ENCODE measurements around the gene TAS2R38.
"Not testable (repeated sequence)": the region's sequence is repeated elsewhere in the genome, so short reads cannot be mapped to it uniquely, and the experiment has no call there.

Gene TAS2R38

GRCh38 chr7:141973673-141974072 is at the start of gene TAS2R38:
Gene TAS2R38 (minus strand): TSS chr7:141973773. CDS start chr7:141973689, 84 bp downstream.
- FAIRE-seq, result no peak

- no peak for FAIRE-seq
Observed at GRCh38 chr7:142018154-142018553, 44.6 kb upstream of the TAS2R38 start.

GRCh38 chr7:142017451-142017850 is 43.9 kb upstream of the TAS2R38 start:
- no peak for FAIRE-seq

GRCh38 chr7:142012825-142013511 is 39.4 kb upstream of the TAS2R38 start:
- no peak for FAIRE-seq

GRCh38 chr7:142010952-142011548 is 37.5 kb upstream of the TAS2R38 start:
- no peak for FAIRE-seq

- no peak for FAIRE-seq
Observed at GRCh38 chr7:142009187-142009586, 35.6 kb upstream of the TAS2R38 start.

- no peak for FAIRE-seq
Observed at GRCh38 chr7:142006577-142006976, 33.0 kb upstream of the TAS2R38 start.

GRCh38 chr7:142002179-142002578 is 28.6 kb upstream of the TAS2R38 start:
- no peak for FAIRE-seq

GRCh38 chr7:142001163-142001874 is 27.7 kb upstream of the TAS2R38 start:
- no peak for FAIRE-seq

- no peak for FAIRE-seq
Observed at GRCh38 chr7:142000244-142000643, 26.7 kb upstream of the TAS2R38 start.

GRCh38 chr7:141999058-141999623 is 25.6 kb upstream of the TAS2R38 start:
- FAIRE-seq, result no peak

GRCh38 chr7:141993354-141993753 is 19.8 kb upstream of the TAS2R38 start:
- FAIRE-seq, result no peak

- no peak for FAIRE-seq
Observed at GRCh38 chr7:141992688-141993087, 19.1 kb upstream of the TAS2R38 start.

GRCh38 chr7:141992156-141992555 is 18.6 kb upstream of the TAS2R38 start:
- no peak for FAIRE-seq

GRCh38 chr7:141991140-141991539 is 17.6 kb upstream of the TAS2R38 start:
- no peak for FAIRE-seq

- no peak for FAIRE-seq
Observed at GRCh38 chr7:141990011-141990725, 16.6 kb upstream of the TAS2R38 start.

- FAIRE-seq, result not testable (repeated sequence)
Observed at GRCh38 chr7:141987803-141988202, 14.2 kb upstream of the TAS2R38 start.

GRCh38 chr7:141986923-141987322 is 13.3 kb upstream of the TAS2R38 start:
- FAIRE-seq, result no peak

GRCh38 chr7:141985926-141986325 is 12.4 kb upstream of the TAS2R38 start:
- not testable (repeated sequence) for FAIRE-seq

GRCh38 chr7:141979568-141979967 is 6.0 kb upstream of the TAS2R38 start:
- FAIRE-seq, result no peak

GRCh38 chr7:141978351-141978750 is 4.8 kb upstream of the TAS2R38 start:
- no peak for FAIRE-seq

GRCh38 chr7:141976524-141977245 is 3.1 kb upstream of the TAS2R38 start:
- FAIRE-seq, result no peak

Data from endometrium (tissue), 2 donors.